Measurements from ENCODE around the gene ZFR2.

- TF ChIP-seq CHD1 (IDR thresholded peaks at IDR 0.05; ENCODE audit: low read depth, low read length), result no peak
- TF ChIP-seq YY1 (IDR thresholded peaks at IDR 0.05; ENCODE audit: low read depth, low read length), result no peak
- no peak for TF ChIP-seq CTCF (IDR thresholded peaks at IDR 0.05; ENCODE audit: control extremely low read depth in 1 of 3, insufficient read depth in 1 of 3, low read depth in 1 of 3, low read length in 3 of 3)
- TF ChIP-seq MAX (IDR thresholded peaks at IDR 0.05), result no peak
- TF ChIP-seq POLR2AphosphoS5 (IDR thresholded peaks at IDR 0.05; ENCODE audit: low read depth, low read length), result no peak
Measured at GRCh38 chr19:3851254-3852176, 17.3 kb downstream of the ZFR2 start.

Measured in H1 (cell line).